Measurements from ENCODE around the gene RBM43. TPM values are rescaled to one million over a fixed set of nuclear protein-coding genes. Genes with fewer than 3 reads are reported as not detected.

Gene RBM43
- total and polyA plus RNA-seq, 5 donors = 2.2 to 4.0 (median 3.6) TPM

GRCh38 chr2:151291224-151291623 is 29.6 kb upstream of the RBM43 start:
- intact Hi-C loops (cut with DNase I) = no loop called here
- no peak overlapping the region for H3K27ac ChIP-seq (ENCODE audit: low read length)

GRCh38 chr2:151289972-151290866 is 28.6 kb upstream of the RBM43 start:
- Histone ChIP-seq H3K9me3 (ENCODE audit: control insufficient read depth, low read length) (no peaks in the 10 kb centered on the region), H3K4me1 (ENCODE audit: control insufficient read depth, insufficient read depth, low read length) (no peaks in the 10 kb centered on the region), H3K27me3 (ENCODE audit: control insufficient read depth, insufficient read depth) (no peaks in the 10 kb centered on the region), H3K4me3 (ENCODE audit: low read length) (peak overlapping the region; percentile 69), H3K27ac (ENCODE audit: low read length) (peak overlapping the region; percentile 86)
- peak in 2 of 3 donors; percentile 26 to 42 for DNase-seq
- intact Hi-C loops (cut with DNase I) = no loop called here
- peak; percentile 38 to 46 for ATAC-seq
- WGBS = 30% methylated on average over 9 of the region's 9 CpGs

More at GRCh38 chr2:151291224-151291623, 29.6 kb upstream of the RBM43 start:
- ATAC-seq (no peak), DNase-seq (no peak)
- no peaks in the 10 kb centered on the region for H3K27me3 ChIP-seq (ENCODE audit: control insufficient read depth, insufficient read depth)
- no peaks in the 10 kb centered on the region for H3K4me1 ChIP-seq (ENCODE audit: control insufficient read depth, insufficient read depth, low read length)
- H3K4me3 ChIP-seq (ENCODE audit: low read length) = no peak overlapping the region
- H3K9me3 ChIP-seq (ENCODE audit: control insufficient read depth, low read length) = no peaks in the 10 kb centered on the region

- 67% methylated on average over 5 of the region's 5 CpGs for WGBS
- intact Hi-C loops (cut with DNase I) = no loop called here
- no peak overlapping the region for H3K4me3 ChIP-seq (ENCODE audit: low read length)
- no peaks in the 10 kb centered on the region for H3K4me1 ChIP-seq (ENCODE audit: control insufficient read depth, insufficient read depth, low read length)
- DNase-seq (no peak), ATAC-seq (no peak)
- no peaks in the 10 kb centered on the region for H3K9me3 ChIP-seq (ENCODE audit: control insufficient read depth, low read length)
- no peaks in the 10 kb centered on the region for H3K27me3 ChIP-seq (ENCODE audit: control insufficient read depth, insufficient read depth)
- no peak overlapping the region for H3K27ac ChIP-seq (ENCODE audit: low read length)
Observed at GRCh38 chr2:151287513-151288250, 26.0 kb upstream of the RBM43 start.

GRCh38 chr2:151282401-151282800 is 20.7 kb upstream of the RBM43 start:
- Histone ChIP-seq H3K27ac (ENCODE audit: low read length) (no peak overlapping the region), H3K4me3 (ENCODE audit: low read length) (no peak overlapping the region), H3K4me1 (ENCODE audit: control insufficient read depth, insufficient read depth, low read length) (no peaks in the 10 kb centered on the region), H3K9me3 (ENCODE audit: control insufficient read depth, low read length) (no peaks in the 10 kb centered on the region), H3K27me3 (ENCODE audit: control insufficient read depth, insufficient read depth) (no peaks in the 10 kb centered on the region)
- DNase-seq = no peak
- no peak for ATAC-seq
- intact Hi-C loops (cut with DNase I) = no loop called here
- 67% methylated on average over 4 of the region's 4 CpGs for WGBS

- Histone ChIP-seq H3K4me1 (ENCODE audit: control insufficient read depth, insufficient read depth, low read length) (no peaks in the 10 kb centered on the region), H3K27ac (ENCODE audit: low read length) (no peak overlapping the region), H3K9me3 (ENCODE audit: control insufficient read depth, low read length) (no peaks in the 10 kb centered on the region), H3K4me3 (ENCODE audit: low read length) (no peak overlapping the region), H3K27me3 (ENCODE audit: control insufficient read depth, insufficient read depth) (no peaks in the 10 kb centered on the region)
- 41% methylated on average over 4 of the region's 4 CpGs for WGBS
- no peak for ATAC-seq
- DNase-seq = no peak
- intact Hi-C loops (cut with DNase I) = no loop called here
Observed at GRCh38 chr2:151280271-151280670, 18.6 kb upstream of the RBM43 start.

GRCh38 chr2:151278487-151278886 is 16.8 kb upstream of the RBM43 start:
- Histone ChIP-seq H3K27me3 (ENCODE audit: control insufficient read depth, insufficient read depth) (no peaks in the 10 kb centered on the region), H3K4me1 (ENCODE audit: control insufficient read depth, insufficient read depth, low read length) (no peaks in the 10 kb centered on the region), H3K4me3 (ENCODE audit: low read length) (no peak overlapping the region), H3K27ac (ENCODE audit: low read length) (no peak overlapping the region), H3K9me3 (ENCODE audit: control insufficient read depth, low read length) (no peaks in the 10 kb centered on the region)
- DNase-seq = no peak
- no peak for ATAC-seq
- 93% methylated on average over 2 of the region's 2 CpGs for WGBS
- intact Hi-C loops (cut with DNase I) = no loop called here

GRCh38 chr2:151277067-151277466 is 15.4 kb upstream of the RBM43 start:
- DNase-seq (no peak), ATAC-seq (no peak)
- Histone ChIP-seq H3K4me3 (ENCODE audit: low read length) (no peak overlapping the region), H3K4me1 (ENCODE audit: control insufficient read depth, insufficient read depth, low read length) (no peaks in the 10 kb centered on the region), H3K27me3 (ENCODE audit: control insufficient read depth, insufficient read depth) (no peaks in the 10 kb centered on the region), H3K9me3 (ENCODE audit: control insufficient read depth, low read length) (no peaks in the 10 kb centered on the region), H3K27ac (ENCODE audit: low read length) (no peak overlapping the region)
- 81% methylated on average over 1 of the region's 1 CpG for WGBS
- intact Hi-C loops (cut with DNase I) = no loop called here

GRCh38 chr2:151275291-151275690 is 13.6 kb upstream of the RBM43 start:
- WGBS = 87% methylated on average over 7 of the region's 7 CpGs
- Histone ChIP-seq H3K27ac (ENCODE audit: low read length) (no peak overlapping the region), H3K4me1 (ENCODE audit: control insufficient read depth, insufficient read depth, low read length) (no peaks in the 10 kb centered on the region), H3K27me3 (ENCODE audit: control insufficient read depth, insufficient read depth) (no peaks in the 10 kb centered on the region), H3K9me3 (ENCODE audit: control insufficient read depth, low read length) (no peaks in the 10 kb centered on the region), H3K4me3 (ENCODE audit: low read length) (no peak overlapping the region)
- ATAC-seq (no peak), DNase-seq (no peak)
- intact Hi-C loops (cut with DNase I) = no loop called here

GRCh38 chr2:151271824-151272223 is 10.2 kb upstream of the RBM43 start:
- H3K27me3 ChIP-seq (ENCODE audit: control insufficient read depth, insufficient read depth) = no peaks in the 10 kb centered on the region
- intact Hi-C loops (cut with DNase I) = no loop called here
- no peaks in the 10 kb centered on the region for H3K9me3 ChIP-seq (ENCODE audit: control insufficient read depth, low read length)
- DNase-seq (no peak), ATAC-seq (no peak)
- H3K4me3 ChIP-seq (ENCODE audit: low read length) = no peak overlapping the region
- no peak overlapping the region for H3K27ac ChIP-seq (ENCODE audit: low read length)
- H3K4me1 ChIP-seq (ENCODE audit: control insufficient read depth, insufficient read depth, low read length) = no peaks in the 10 kb centered on the region

- Histone ChIP-seq H3K4me3 (ENCODE audit: low read length) (no peak overlapping the region), H3K4me1 (ENCODE audit: control insufficient read depth, insufficient read depth, low read length) (no peaks in the 10 kb centered on the region), H3K27ac (ENCODE audit: low read length) (no peak overlapping the region), H3K27me3 (ENCODE audit: control insufficient read depth, insufficient read depth) (no peaks in the 10 kb centered on the region), H3K9me3 (ENCODE audit: control insufficient read depth, low read length) (no peaks in the 10 kb centered on the region)
- intact Hi-C loops (cut with DNase I) = loop anchor here in 1 of 4 donors (10.0 kb wide), 1 partner anchor 145 kb away; no protein-coding TSS in a partner anchor
- ATAC-seq (no peak), DNase-seq (no peak)
- 79% methylated on average over 3 of the region's 3 CpGs for WGBS
Observed at GRCh38 chr2:151269798-151270568, 8.3 kb upstream of the RBM43 start.

- Histone ChIP-seq H3K4me3 (ENCODE audit: low read length) (no peak overlapping the region), H3K27ac (ENCODE audit: low read length) (no peak overlapping the region), H3K4me1 (ENCODE audit: control insufficient read depth, insufficient read depth, low read length) (no peaks in the 10 kb centered on the region), H3K9me3 (ENCODE audit: control insufficient read depth, low read length) (no peaks in the 10 kb centered on the region), H3K27me3 (ENCODE audit: control insufficient read depth, insufficient read depth) (no peaks in the 10 kb centered on the region)
- intact Hi-C loops (cut with DNase I) = loop anchor here in 1 of 4 donors (10.0 kb wide), 1 partner anchor 147 kb away; no protein-coding TSS in a partner anchor
- DNase-seq = no peak
- ATAC-seq = no peak
Observed at GRCh38 chr2:151268085-151268484, 6.4 kb upstream of the RBM43 start.
